Natural killer cell (primary cell): ENCODE results near the gene LCA5. TPM values are rescaled to one million over a fixed set of nuclear protein-coding genes. Genes with fewer than 3 reads are reported as not detected.

Experiments
- ATAC-seq, 3 donors: fragments of 150-1000 bp in 2 of 3; fragments of 200-7000 bp in 1 of 3; cut with Tn5 transposase; 1 replicate in 1 of 3; 2 replicates in 2 of 3; pipeline ENCODE4 v1.10.0; 2021; ENCODE audit warnings: mild to moderate bottlenecking in 2 of 3, moderate library complexity in 2 of 3
- DNase-seq, 2 donors: peaks; one replicate each; pipeline versions ENCODE4 v3.0.0 to v3.0.0-alpha.2; 2013 to 2021; ENCODE audit warnings: mixed read lengths in 1 of 2
- H3K27ac ChIP-seq: one replicate; pipeline ENCODE4 v1.5.1; 2013; ENCODE audit warnings: mild to moderate bottlenecking, low read length
- H3K27me3 ChIP-seq: one replicate; pipeline ENCODE4 v1.6.1; 2013; ENCODE audit warnings: low read length; ENCODE audit not compliant: control insufficient read depth, insufficient read depth
- H3K36me3 ChIP-seq: one replicate; pipeline ENCODE4 v1.6.1; 2013; ENCODE audit warnings: low read length; ENCODE audit not compliant: control insufficient read depth, insufficient read depth
- H3K4me1 ChIP-seq: one replicate; pipeline ENCODE4 v1.6.1; 2013; ENCODE audit warnings: low read length; ENCODE audit not compliant: control insufficient read depth, insufficient read depth
- H3K4me3 ChIP-seq: one replicate; pipeline ENCODE4 v1.5.1; 2013; ENCODE audit warnings: low read length
- H3K9me3 ChIP-seq: one replicate; pipeline ENCODE4 v1.6.1; 2013; ENCODE audit warnings: low read length; ENCODE audit not compliant: control insufficient read depth, insufficient read depth
- H3K27ac Mint-ChIP-seq, 2 donors: one replicate each; pipeline ENCODE4 v1.8.0; 2022; ENCODE audit warnings: mild to moderate bottlenecking in 2 of 2, mixed read lengths in 2 of 2, moderate library complexity in 1 of 2
- H3K27me3 Mint-ChIP-seq, 2 donors: one replicate each; pipeline ENCODE4 v1.8.0; 2022; ENCODE audit warnings: low read depth in 2 of 2, mixed read lengths in 2 of 2
- H3K36me3 Mint-ChIP-seq: one replicate; pipeline ENCODE4 v1.8.0; 2022; ENCODE audit warnings: mixed read lengths
- H3K4me1 Mint-ChIP-seq, 2 donors: one replicate each; pipeline ENCODE4 v1.8.0; 2022; ENCODE audit warnings: mixed read lengths in 2 of 2
- H3K4me3 Mint-ChIP-seq: one replicate; pipeline ENCODE4 v1.8.0; 2022; ENCODE audit warnings: mild to moderate bottlenecking, moderate library complexity, mixed read lengths
- H3K9me3 Mint-ChIP-seq, 2 donors: one replicate each; pipeline ENCODE4 v1.8.0; 2022; ENCODE audit warnings: mixed read lengths in 2 of 2
- CTCF ChIP-seq: fragments of 200-600 bp; IDR thresholded peaks from one replicate; pipeline ENCODE4 v1.8.0; 2022; ENCODE audit warnings: antibody characterized with exemption
- WGBS: methylation state at CpG from one replicate; pipeline ENCODE4 v1.1.7; 2013; ENCODE audit warnings: missing lambda C conversion rate; ENCODE audit not compliant: insufficient coverage; 5-methylcytosine and 5-hydroxymethylcytosine counted together
- intact Hi-C: fragments of 100-400 bp; cut with micrococcal nuclease; formaldehyde crosslinking; loops from one replicate; pipeline ENCODE4 v1.14.2; 2022
- total RNA-seq, 4 donors: library from RNA; stranded (reverse); fragments of 120-200 nt in 1 of 4; gene quantifications; one replicate each; pipeline versions ENCODE4 v1.2.3 to v1.2.4, GENCODE V29; 2013 to 2022

LCA5 gene
- total RNA-seq, 3 donors from 2014 or later (not counting 1 experiment from before 2014, with no cell fraction given), result 0.07 TPM; not detected in 2

- Mint-ChIP-seq H3K4me3 (no peak overlapping the region), H3K9me3 (no peaks in the 10 kb centered on the region), H3K36me3 (no peaks in the 10 kb centered on the region), H3K27me3 (peaks cover 0 to 1% of the 10 kb centered on the region in 2 donors), H3K27ac (no peak overlapping the region), H3K4me1 (no peaks in the 10 kb centered on the region)
- intact Hi-C loops, result no loop called here
- ATAC-seq, result no peak
- no peak for DNase-seq
- 83% methylated on average over 1 of the region's 2 CpGs for WGBS
- Histone ChIP-seq H3K36me3 (no peaks in the 10 kb centered on the region), H3K27ac (no peak overlapping the region), H3K4me3 (no peak overlapping the region), H3K9me3 (no peaks in the 10 kb centered on the region), H3K27me3 (no peaks in the 10 kb centered on the region), H3K4me1 (no peaks in the 10 kb centered on the region)
- no peak for TF ChIP-seq CTCF
These were observed 22.5 kb upstream of the LCA5 start for GRCh38 chr6:79559706-79560105.

GRCh38 chr6:79557673-79558467 is 20.6 kb upstream of the LCA5 start:
- H3K4me3 Mint-ChIP-seq, result no peak overlapping the region
- no peak for DNase-seq
- H3K4me1 Mint-ChIP-seq, result no peaks in the 10 kb centered on the region
- H3K27me3 Mint-ChIP-seq, result no peaks in the 10 kb centered on the region
- no peak overlapping the region for H3K4me3 ChIP-seq
- intact Hi-C loops, result no loop called here
- no peak for ATAC-seq
- WGBS, result 100% methylated on average over 1 of the region's 2 CpGs
- H3K9me3 Mint-ChIP-seq, result no peaks in the 10 kb centered on the region
- H3K36me3 Mint-ChIP-seq, result no peaks in the 10 kb centered on the region
- H3K9me3 ChIP-seq, result no peaks in the 10 kb centered on the region
- no peak overlapping the region for H3K27ac Mint-ChIP-seq
- H3K27ac ChIP-seq, result no peak overlapping the region
- H3K36me3 ChIP-seq, result no peaks in the 10 kb centered on the region
- no peaks in the 10 kb centered on the region for H3K27me3 ChIP-seq
- no peak for TF ChIP-seq CTCF
- H3K4me1 ChIP-seq, result no peaks in the 10 kb centered on the region

- Histone ChIP-seq H3K36me3 (no peaks in the 10 kb centered on the region), H3K4me1 (no peaks in the 10 kb centered on the region), H3K4me3 (no peak overlapping the region), H3K9me3 (no peaks in the 10 kb centered on the region), H3K27me3 (no peaks in the 10 kb centered on the region), H3K27ac (no peak overlapping the region)
- DNase-seq (no peak), ATAC-seq (no peak)
- no peaks in the 10 kb centered on the region for H3K27me3 Mint-ChIP-seq
- no peaks in the 10 kb centered on the region for H3K36me3 Mint-ChIP-seq
- no peaks in the 10 kb centered on the region for H3K4me1 Mint-ChIP-seq
- TF ChIP-seq CTCF, result no peak
- no peak overlapping the region for H3K27ac Mint-ChIP-seq
- no peak overlapping the region for H3K4me3 Mint-ChIP-seq
- H3K9me3 Mint-ChIP-seq, result no peaks in the 10 kb centered on the region
- intact Hi-C loops, result no loop called here
These were observed 17.1 kb upstream of the LCA5 start for GRCh38 chr6:79554305-79554704.

GRCh38 chr6:79551401-79551800 is 14.2 kb upstream of the LCA5 start:
- H3K27ac Mint-ChIP-seq, result no peak overlapping the region
- no peak for TF ChIP-seq CTCF

More at GRCh38 chr6:79551401-79551800, 14.2 kb upstream of the LCA5 start:
- Histone ChIP-seq H3K27me3 (no peaks in the 10 kb centered on the region), H3K4me3 (no peak overlapping the region), H3K9me3 (no peaks in the 10 kb centered on the region), H3K36me3 (no peaks in the 10 kb centered on the region), H3K4me1 (no peaks in the 10 kb centered on the region), H3K27ac (no peak overlapping the region)
- WGBS, result no CpG with 5 or more reads among the region's 2 CpGs
- H3K27me3 Mint-ChIP-seq, result no peaks in the 10 kb centered on the region
- ATAC-seq (no peak), DNase-seq (no peak)
- H3K4me1 Mint-ChIP-seq, result no peaks in the 10 kb centered on the region
- no peaks in the 10 kb centered on the region for H3K9me3 Mint-ChIP-seq
- intact Hi-C loops, result no loop called here
- no peaks in the 10 kb centered on the region for H3K36me3 Mint-ChIP-seq
- no peak overlapping the region for H3K4me3 Mint-ChIP-seq
